Calu3 (cell line): Measurements from ENCODE around the gene RAB33A. TPM values are rescaled to one million over a fixed set of nuclear protein-coding genes. Genes with fewer than 3 reads are reported as not detected.

Source experiments
- BruUV-seq: library from RNA; stranded (reverse); fragments of 400-500 nt; replicated peaks from 2 replicates; lab custom pipeline; 2021; lab: Mats Ljungman, UMichigan
- CTCF ChIA-PET: fragments of 300-600 bp; sonication (Branson Sonifier 250); formaldehyde crosslinking; loops from one replicate; lab custom pipeline; 2022; ENCODE audit warnings: antibody characterized with exemption; lab: Charles Lee
- DNase-seq: peaks from one replicate; pipeline ENCODE4 v3.0.0; 2022
- H3K27ac Mint-ChIP-seq: one replicate; pipeline ENCODE4 v1.8.0; 2022; ENCODE audit warnings: mixed read lengths; ENCODE audit not compliant: unreplicated experiment
- H3K27me3 Mint-ChIP-seq: one replicate; pipeline ENCODE4 v1.8.0; 2022; ENCODE audit warnings: mixed read lengths; ENCODE audit not compliant: unreplicated experiment
- H3K36me3 Mint-ChIP-seq: one replicate; pipeline ENCODE4 v1.8.0; 2022; ENCODE audit warnings: mild to moderate bottlenecking, moderate library complexity, mixed read lengths; ENCODE audit not compliant: insufficient read depth, unreplicated experiment
- H3K4me1 Mint-ChIP-seq: one replicate; pipeline ENCODE4 v1.8.0; 2022; ENCODE audit warnings: mild to moderate bottlenecking, low read depth, mixed read lengths; ENCODE audit not compliant: unreplicated experiment
- H3K4me3 Mint-ChIP-seq: one replicate; pipeline ENCODE4 v1.8.0; 2022; ENCODE audit warnings: mild to moderate bottlenecking, low read depth, moderate library complexity, mixed read lengths; ENCODE audit not compliant: unreplicated experiment
- H3K9me3 Mint-ChIP-seq: one replicate; pipeline ENCODE4 v1.8.0; 2022; ENCODE audit warnings: low read depth, mixed read lengths; ENCODE audit not compliant: unreplicated experiment
- CTCF ChIP-seq: fragments of 200-600 bp; IDR thresholded peaks from one replicate; pipeline ENCODE4 v1.8.0; 2022; ENCODE audit warnings: antibody characterized with exemption; ENCODE audit not compliant: unreplicated experiment
- intact Hi-C: fragments of 100-400 bp; cut with micrococcal nuclease; formaldehyde crosslinking; loops from one replicate; pipeline ENCODE4 v1.10.0; 2022; ENCODE audit not compliant: unreplicated experiment
- total RNA-seq: library from RNA; stranded (reverse); gene quantifications from 2 replicates; pipeline ENCODE4 v1.2.3, GENCODE V29; 2022

The RAB33A gene
- total RNA-seq, 1 experiment from 2014 or later = not detected

GRCh38 chrX:130176354-130176776 lies 4.6 kb downstream of the RAB33A start:
- DNase-seq = no peak
- Mint-ChIP-seq H3K27ac (no peak overlapping the region), H3K36me3 (peaks cover 4% of the 10 kb centered on the region), H3K27me3 (peaks cover 59% of the 10 kb centered on the region), H3K4me3 (no peak overlapping the region), H3K4me1 (no peaks in the 10 kb centered on the region), H3K9me3 (no peaks in the 10 kb centered on the region)
- BruUV-seq = no TSS peak
- intact Hi-C loops = no loop called here
- TF ChIP-seq CTCF = no peak
- CTCF ChIA-PET = no interaction called here

- peaks cover 58% of the 10 kb centered on the region for H3K27me3 Mint-ChIP-seq
- TF ChIP-seq CTCF = no peak
- no peak overlapping the region for H3K4me3 Mint-ChIP-seq
- no peaks in the 10 kb centered on the region for H3K36me3 Mint-ChIP-seq
- no peaks in the 10 kb centered on the region for H3K9me3 Mint-ChIP-seq
- H3K27ac Mint-ChIP-seq = no peak overlapping the region
- H3K4me1 Mint-ChIP-seq = no peaks in the 10 kb centered on the region
- DNase-seq = no peak
- intact Hi-C loops = no loop called here
- CTCF ChIA-PET = no interaction called here
- no TSS peak for BruUV-seq
Observed at GRCh38 chrX:130176942-130177341, 5.2 kb downstream of the RAB33A start.

GRCh38 chrX:130179170-130179569 lies 7.4 kb downstream of the RAB33A start:
- intact Hi-C loops = no loop called here
- no peaks in the 10 kb centered on the region for H3K36me3 Mint-ChIP-seq
- H3K4me1 Mint-ChIP-seq = no peaks in the 10 kb centered on the region
- BruUV-seq = no TSS peak
- no peak for TF ChIP-seq CTCF
- H3K27ac Mint-ChIP-seq = no peak overlapping the region
- CTCF ChIA-PET = no interaction called here
- no peak for DNase-seq
- no peak overlapping the region for H3K4me3 Mint-ChIP-seq
- no peaks in the 10 kb centered on the region for H3K9me3 Mint-ChIP-seq
- H3K27me3 Mint-ChIP-seq = peaks cover 43% of the 10 kb centered on the region

GRCh38 chrX:130179579-130180215 lies 7.9 kb downstream of the RAB33A start:
- TF ChIP-seq CTCF = no peak
- Mint-ChIP-seq H3K36me3 (no peaks in the 10 kb centered on the region), H3K4me3 (no peak overlapping the region), H3K27me3 (peaks cover 38% of the 10 kb centered on the region), H3K27ac (no peak overlapping the region), H3K9me3 (no peaks in the 10 kb centered on the region), H3K4me1 (no peaks in the 10 kb centered on the region)
- DNase-seq = no peak
- intact Hi-C loops = no loop called here
- CTCF ChIA-PET = no interaction called here
- BruUV-seq = no TSS peak
